Measurements from ENCODE around the gene KCNMA1.

KCNMA1 gene

GRCh38 chr10:77287647-77288120, 349.9 kb downstream of the KCNMA1 start:
- Histone ChIP-seq H3K27ac (ENCODE audit: insufficient read depth, low read length, poor library complexity, severe bottlenecking) (no peak overlapping the region), H3K9me3 (ENCODE audit: control insufficient read depth, low read length) (no peaks in the 10 kb centered on the region), H3K27me3 (replicated peaks; ENCODE audit: control insufficient read depth, insufficient read depth, low read length, poor library complexity, severe bottlenecking) (no peaks in the 10 kb centered on the region), H3K36me3 (ENCODE audit: control insufficient read depth, insufficient read depth, low read length) (no peaks in the 10 kb centered on the region), H3K4me3 (ENCODE audit: insufficient read depth, low read depth, low read length, poor library complexity, severe bottlenecking) (no peak overlapping the region), H3K4me1 (ENCODE audit: control insufficient read depth, insufficient read depth, low read length, poor library complexity, severe bottlenecking) (no peaks in the 10 kb centered on the region)
- DNase-seq: no peak

GRCh38 chr10:77286531-77287508, 350.8 kb downstream of the KCNMA1 start:
- DNase-seq: no peak

GRCh38 chr10:77285529-77286182, 352.0 kb downstream of the KCNMA1 start:
- Histone ChIP-seq H3K9me3 (ENCODE audit: control insufficient read depth, low read length) (no peaks in the 10 kb centered on the region), H3K4me1 (ENCODE audit: control insufficient read depth, insufficient read depth, low read length, poor library complexity, severe bottlenecking) (no peaks in the 10 kb centered on the region), H3K36me3 (ENCODE audit: control insufficient read depth, insufficient read depth, low read length) (no peaks in the 10 kb centered on the region), H3K27ac (ENCODE audit: insufficient read depth, low read length, poor library complexity, severe bottlenecking) (no peak overlapping the region), H3K27me3 (replicated peaks; ENCODE audit: control insufficient read depth, insufficient read depth, low read length, poor library complexity, severe bottlenecking) (no peaks in the 10 kb centered on the region), H3K4me3 (ENCODE audit: insufficient read depth, low read depth, low read length, poor library complexity, severe bottlenecking) (no peak overlapping the region)
- DNase-seq: no peak

More at GRCh38 chr10:77286531-77287508, 350.8 kb downstream of the KCNMA1 start:
- Histone ChIP-seq H3K4me1 (ENCODE audit: control insufficient read depth, insufficient read depth, low read length, poor library complexity, severe bottlenecking) (no peaks in the 10 kb centered on the region), H3K27me3 (replicated peaks; ENCODE audit: control insufficient read depth, insufficient read depth, low read length, poor library complexity, severe bottlenecking) (no peaks in the 10 kb centered on the region), H3K4me3 (ENCODE audit: insufficient read depth, low read depth, low read length, poor library complexity, severe bottlenecking) (no peak overlapping the region), H3K9me3 (ENCODE audit: control insufficient read depth, low read length) (no peaks in the 10 kb centered on the region), H3K36me3 (ENCODE audit: control insufficient read depth, insufficient read depth, low read length) (no peaks in the 10 kb centered on the region), H3K27ac (ENCODE audit: insufficient read depth, low read length, poor library complexity, severe bottlenecking) (no peak overlapping the region)

- Histone ChIP-seq H3K27ac (ENCODE audit: insufficient read depth, low read length, poor library complexity, severe bottlenecking) (no peak overlapping the region), H3K4me1 (ENCODE audit: control insufficient read depth, insufficient read depth, low read length, poor library complexity, severe bottlenecking) (no peaks in the 10 kb centered on the region), H3K9me3 (ENCODE audit: control insufficient read depth, low read length) (no peaks in the 10 kb centered on the region), H3K36me3 (ENCODE audit: control insufficient read depth, insufficient read depth, low read length) (no peaks in the 10 kb centered on the region), H3K4me3 (ENCODE audit: insufficient read depth, low read depth, low read length, poor library complexity, severe bottlenecking) (no peak overlapping the region), H3K27me3 (replicated peaks; ENCODE audit: control insufficient read depth, insufficient read depth, low read length, poor library complexity, severe bottlenecking) (no peaks in the 10 kb centered on the region)
- no peak for DNase-seq
These were observed 352.8 kb downstream of the KCNMA1 start for GRCh38 chr10:77284797-77285196.

- no peaks in the 10 kb centered on the region for H3K4me1 ChIP-seq (ENCODE audit: control insufficient read depth, insufficient read depth, low read length, poor library complexity, severe bottlenecking)
- no peaks in the 10 kb centered on the region for H3K27me3 ChIP-seq (replicated peaks; ENCODE audit: control insufficient read depth, insufficient read depth, low read length, poor library complexity, severe bottlenecking)
These were observed 354.3 kb downstream of the KCNMA1 start for GRCh38 chr10:77283326-77283725.

GRCh38 chr10:77282163-77282562, 355.4 kb downstream of the KCNMA1 start:
- no peaks in the 10 kb centered on the region for H3K27me3 ChIP-seq (replicated peaks; ENCODE audit: control insufficient read depth, insufficient read depth, low read length, poor library complexity, severe bottlenecking)
- no peaks in the 10 kb centered on the region for H3K4me1 ChIP-seq (ENCODE audit: control insufficient read depth, insufficient read depth, low read length, poor library complexity, severe bottlenecking)
- H3K36me3 ChIP-seq (ENCODE audit: control insufficient read depth, insufficient read depth, low read length): no peaks in the 10 kb centered on the region
- no peak overlapping the region for H3K27ac ChIP-seq (ENCODE audit: insufficient read depth, low read length, poor library complexity, severe bottlenecking)
- no peak for DNase-seq
- H3K9me3 ChIP-seq (ENCODE audit: control insufficient read depth, low read length): no peaks in the 10 kb centered on the region
- no peak overlapping the region for H3K4me3 ChIP-seq (ENCODE audit: insufficient read depth, low read depth, low read length, poor library complexity, severe bottlenecking)

More at GRCh38 chr10:77283326-77283725, 354.3 kb downstream of the KCNMA1 start:
- no peaks in the 10 kb centered on the region for H3K9me3 ChIP-seq (ENCODE audit: control insufficient read depth, low read length)
- no peak overlapping the region for H3K4me3 ChIP-seq (ENCODE audit: insufficient read depth, low read depth, low read length, poor library complexity, severe bottlenecking)
- no peaks in the 10 kb centered on the region for H3K36me3 ChIP-seq (ENCODE audit: control insufficient read depth, insufficient read depth, low read length)
- no peak overlapping the region for H3K27ac ChIP-seq (ENCODE audit: insufficient read depth, low read length, poor library complexity, severe bottlenecking)
- no peak for DNase-seq

- Histone ChIP-seq H3K36me3 (ENCODE audit: control insufficient read depth, insufficient read depth, low read length) (no peaks in the 10 kb centered on the region), H3K4me3 (ENCODE audit: insufficient read depth, low read depth, low read length, poor library complexity, severe bottlenecking) (no peak overlapping the region), H3K4me1 (ENCODE audit: control insufficient read depth, insufficient read depth, low read length, poor library complexity, severe bottlenecking) (no peaks in the 10 kb centered on the region), H3K9me3 (ENCODE audit: control insufficient read depth, low read length) (no peaks in the 10 kb centered on the region), H3K27ac (ENCODE audit: insufficient read depth, low read length, poor library complexity, severe bottlenecking) (no peak overlapping the region), H3K27me3 (replicated peaks; ENCODE audit: control insufficient read depth, insufficient read depth, low read length, poor library complexity, severe bottlenecking) (no peaks in the 10 kb centered on the region)
- no peak for DNase-seq
These were observed 355.9 kb downstream of the KCNMA1 start for GRCh38 chr10:77281719-77282118.

GRCh38 chr10:77279207-77279606, 358.4 kb downstream of the KCNMA1 start:
- H3K9me3 ChIP-seq (ENCODE audit: control insufficient read depth, low read length): no peaks in the 10 kb centered on the region
- H3K27me3 ChIP-seq (replicated peaks; ENCODE audit: control insufficient read depth, insufficient read depth, low read length, poor library complexity, severe bottlenecking): no peaks in the 10 kb centered on the region
- H3K27ac ChIP-seq (ENCODE audit: insufficient read depth, low read length, poor library complexity, severe bottlenecking): no peak overlapping the region
- H3K4me3 ChIP-seq (ENCODE audit: insufficient read depth, low read depth, low read length, poor library complexity, severe bottlenecking): no peak overlapping the region
- no peaks in the 10 kb centered on the region for H3K36me3 ChIP-seq (ENCODE audit: control insufficient read depth, insufficient read depth, low read length)
- no peaks in the 10 kb centered on the region for H3K4me1 ChIP-seq (ENCODE audit: control insufficient read depth, insufficient read depth, low read length, poor library complexity, severe bottlenecking)
- DNase-seq: no peak

GRCh38 chr10:77274046-77274795, 363.4 kb downstream of the KCNMA1 start:
- no peaks in the 10 kb centered on the region for H3K27me3 ChIP-seq (replicated peaks; ENCODE audit: control insufficient read depth, insufficient read depth, low read length, poor library complexity, severe bottlenecking)
- no peaks in the 10 kb centered on the region for H3K9me3 ChIP-seq (ENCODE audit: control insufficient read depth, low read length)
- no peaks in the 10 kb centered on the region for H3K36me3 ChIP-seq (ENCODE audit: control insufficient read depth, insufficient read depth, low read length)
- H3K4me1 ChIP-seq (ENCODE audit: control insufficient read depth, insufficient read depth, low read length, poor library complexity, severe bottlenecking): no peaks in the 10 kb centered on the region
- no peak overlapping the region for H3K4me3 ChIP-seq (ENCODE audit: insufficient read depth, low read depth, low read length, poor library complexity, severe bottlenecking)
- H3K27ac ChIP-seq (ENCODE audit: insufficient read depth, low read length, poor library complexity, severe bottlenecking): no peak overlapping the region
- DNase-seq: no peak

All from effector memory CD4-positive, alpha-beta T cell (primary cell).